ENCODE measurements around the gene ARF1.
"Not testable (repeated sequence)": the region's sequence is repeated elsewhere in the genome, so short reads cannot be mapped to it uniquely, and the experiment has no call there.

The ARF1 gene

DNA sequence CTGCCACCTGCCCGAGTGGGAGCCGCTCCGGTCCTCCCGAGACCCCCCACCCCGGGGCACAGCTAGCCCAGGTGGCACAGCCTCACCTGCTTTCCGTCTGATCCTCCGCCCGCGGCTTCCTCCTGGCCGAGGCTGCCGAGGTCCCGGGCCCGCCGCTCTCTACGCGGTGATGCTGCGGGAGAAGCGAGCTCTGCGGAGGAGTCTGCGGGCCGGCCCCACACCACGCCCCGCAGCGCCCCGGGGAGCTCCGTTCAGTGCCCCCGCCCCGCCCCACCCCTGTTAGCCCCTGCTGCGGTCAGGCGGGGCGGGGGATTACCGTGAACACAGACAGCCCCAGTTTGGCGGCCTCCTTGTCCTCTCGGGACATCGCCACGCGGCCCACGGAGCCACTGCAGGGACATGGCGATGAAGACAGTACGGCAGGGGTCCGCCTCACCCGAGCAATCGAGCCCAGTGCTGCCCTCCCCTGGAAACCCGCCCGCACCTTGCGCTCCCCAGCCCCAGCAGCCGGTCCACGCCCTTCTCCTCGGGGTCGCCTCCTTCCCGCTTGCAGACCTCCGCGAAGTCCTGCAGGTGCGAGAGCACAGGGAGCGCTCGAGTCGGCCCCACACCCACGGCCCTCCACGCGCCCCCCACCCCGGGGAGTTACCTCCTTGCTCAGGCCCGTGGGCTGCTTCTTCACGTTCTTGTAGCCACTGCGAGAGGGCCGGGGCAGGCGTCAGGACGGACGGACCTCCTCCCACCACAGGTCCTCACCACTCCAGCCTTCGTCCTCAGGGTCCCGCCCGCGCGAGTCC, 19.7 kb downstream of the ARF1 start:
- DNase-seq (ENCODE audit: low read depth in 2 of 2, low spot score in 1 of 2) = no peak

GRCh38 chr1:228102791-228103620, 20.5 kb downstream of the ARF1 start, which contains the start of gene C1orf35:
C1orf35 (minus strand) TSS chr1:228103325; CDS start chr1:228103227, 98 bp downstream.
- DNase-seq (ENCODE audit: low read depth in 2 of 2, low spot score in 1 of 2) = peak; percentile 87

DNA sequence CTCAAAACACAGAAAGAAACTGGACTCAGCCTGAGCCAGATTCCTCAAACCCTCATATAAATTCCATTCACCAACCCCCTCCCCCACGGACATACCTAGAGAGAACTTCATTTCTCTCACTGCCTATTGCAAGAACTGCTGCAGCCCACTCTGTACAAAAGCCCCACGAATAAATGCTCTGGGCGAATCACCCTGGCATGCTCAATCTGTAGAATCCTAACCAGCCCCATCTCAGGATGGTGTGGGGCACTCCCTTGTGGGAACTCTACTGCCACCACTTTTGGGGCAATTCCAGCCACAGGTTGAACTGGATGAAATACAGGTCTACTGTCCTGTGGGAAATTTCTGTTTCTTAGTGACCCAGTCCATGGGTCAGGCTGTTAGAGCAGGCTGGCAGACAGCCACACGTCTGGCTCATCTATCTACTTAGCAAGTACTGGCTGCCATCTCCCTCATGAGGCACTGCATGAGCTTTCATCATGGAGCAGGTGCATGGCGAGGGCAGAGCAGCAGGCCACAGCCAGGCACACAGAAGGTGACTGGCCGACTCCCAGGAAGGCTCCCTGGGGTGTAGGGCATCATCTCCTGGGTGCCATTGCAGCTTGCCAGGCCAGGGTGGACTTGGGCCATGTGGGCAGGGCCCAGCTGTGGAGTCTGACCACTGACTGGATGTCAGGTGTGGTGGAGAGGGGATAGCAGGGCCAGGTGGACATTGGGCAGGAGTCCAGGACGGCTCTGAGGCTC, 22.2 kb downstream of the ARF1 start:
- DNase-seq (ENCODE audit: low read depth in 2 of 2, low spot score in 1 of 2) = no peak

- DNase-seq (ENCODE audit: low read depth in 2 of 2, low spot score in 1 of 2) = no peak
Measured at GRCh38 chr1:228105270-228105995, 22.9 kb downstream of the ARF1 start.

GRCh38 chr1:228105996-228106799, 23.7 kb downstream of the ARF1 start:
- no peak for DNase-seq (ENCODE audit: low read depth in 2 of 2, low spot score in 1 of 2)

DNA sequence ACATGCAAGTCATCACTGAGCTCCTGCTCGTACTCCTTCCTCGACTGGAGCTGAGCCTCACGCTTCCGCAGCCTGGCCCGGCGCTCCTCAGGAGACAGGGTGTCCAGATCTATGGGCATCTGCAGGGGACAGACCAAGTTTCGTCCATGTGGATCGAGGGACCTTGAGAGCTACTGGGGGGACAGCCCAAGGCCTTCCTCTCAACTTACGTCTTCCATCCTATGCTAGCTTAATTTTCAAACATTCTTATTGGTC, 24.2 kb downstream of the ARF1 start:
- no peak for DNase-seq (ENCODE audit: low read depth in 2 of 2, low spot score in 1 of 2)

DNA sequence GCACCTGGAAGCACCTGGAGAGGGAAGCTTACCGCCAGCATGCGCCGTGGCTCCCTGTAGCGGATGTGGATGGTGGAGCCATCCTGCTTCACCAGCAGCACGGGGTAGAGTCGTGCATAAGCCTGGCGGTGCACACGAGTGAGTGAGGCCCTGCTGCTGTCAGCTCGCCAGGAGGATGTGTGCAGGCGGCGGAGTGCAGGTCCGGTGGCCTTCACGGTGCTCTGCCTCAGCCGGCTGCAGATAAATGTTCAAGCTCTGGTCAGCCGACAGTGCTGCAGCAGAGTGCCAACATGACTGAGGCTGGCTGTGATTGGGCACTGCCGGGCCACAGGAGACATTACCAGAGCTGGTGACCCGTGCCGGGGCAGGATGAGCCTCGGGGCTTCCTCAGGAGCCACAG, 25.1 kb downstream of the ARF1 start:
- no peak for DNase-seq (ENCODE audit: low read depth in 2 of 2, low spot score in 1 of 2)

DNA sequence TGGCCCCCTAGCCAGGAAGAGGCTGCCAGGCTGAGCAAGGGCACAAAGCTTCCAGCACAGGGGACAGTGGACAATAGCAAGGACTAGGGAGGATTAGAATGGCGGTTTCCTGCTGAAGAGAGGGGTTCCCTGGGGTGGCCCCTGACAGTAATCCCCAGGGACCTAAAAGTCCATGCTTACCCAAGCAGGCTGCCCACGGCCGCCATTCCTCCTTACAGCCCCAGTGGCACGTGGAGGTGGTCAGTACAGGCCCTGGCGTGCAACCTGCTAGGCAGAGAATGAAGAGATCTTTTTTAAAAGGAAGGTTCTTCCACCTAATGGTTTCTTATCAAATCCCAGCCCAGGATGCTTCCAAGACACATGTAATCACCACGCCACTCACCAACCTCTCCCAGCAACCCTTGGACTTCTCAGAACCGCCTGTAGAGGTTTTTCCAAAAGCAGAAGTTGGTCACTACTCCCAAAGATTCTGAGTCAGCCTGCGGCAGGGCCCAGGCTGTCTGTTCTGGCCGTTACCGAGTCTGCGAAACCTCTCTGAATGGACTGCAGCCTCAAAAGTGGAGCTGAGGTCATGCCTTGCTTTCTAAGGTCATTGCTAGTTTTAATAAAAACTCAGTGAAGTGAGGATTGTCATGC, 25.7 kb downstream of the ARF1 start:
- no peak for DNase-seq (ENCODE audit: low read depth in 2 of 2, low spot score in 1 of 2)

GRCh38 chr1:228108742-228109072, 26.2 kb downstream of the ARF1 start:
- no peak for DNase-seq (ENCODE audit: low read depth in 2 of 2, low spot score in 1 of 2)

DNA sequence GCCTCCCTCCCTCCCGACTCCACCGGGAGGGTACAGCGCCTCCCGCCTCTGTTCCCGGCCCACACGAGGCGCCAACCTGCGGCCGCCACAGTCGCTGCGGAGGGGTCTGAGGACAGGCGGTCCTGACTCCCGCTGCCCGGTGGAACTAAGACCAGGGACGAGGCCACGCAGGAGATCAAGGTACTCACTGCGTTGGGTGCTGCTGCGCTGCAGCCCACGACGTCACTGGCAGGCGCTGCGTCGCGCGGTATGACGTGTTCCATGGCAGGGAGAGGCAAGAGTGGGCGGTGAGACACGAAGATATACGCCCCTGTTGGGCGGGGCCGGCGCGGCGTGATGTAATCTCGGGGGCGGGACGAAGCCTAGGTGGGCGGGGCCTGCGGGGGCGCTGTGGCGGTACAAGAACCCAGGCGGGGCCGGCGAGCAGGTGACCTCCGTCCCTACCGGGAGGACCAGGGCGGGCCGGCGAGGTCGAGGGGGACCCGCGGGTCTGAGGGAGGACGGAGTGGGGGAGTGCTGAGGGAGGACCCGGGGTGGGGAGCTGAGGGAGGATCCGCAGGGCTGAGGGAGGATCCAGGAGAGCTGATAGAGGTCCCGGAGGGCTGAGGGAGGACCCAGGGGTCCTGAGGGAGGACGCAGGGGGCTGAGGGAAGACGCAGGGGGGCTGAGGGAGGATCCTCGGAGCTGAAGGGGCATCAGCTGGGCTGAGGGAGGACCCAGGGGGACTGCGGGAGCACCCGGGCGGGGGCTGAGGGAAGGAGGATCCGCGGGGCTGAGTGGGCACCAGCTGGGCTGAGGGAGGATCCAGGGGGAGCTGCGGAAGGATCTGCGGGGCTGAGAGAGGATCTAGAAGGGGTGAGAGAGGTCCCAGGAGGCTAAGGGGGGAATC, 26.8 kb downstream of the ARF1 start, which contains the start of gene MRPL55:
MRPL55 (minus strand) TSS at position 227 of the 889 bp plus-strand sequence. CDS start 1,039 bp downstream, outside the sequence.
- peak; percentile 97 to 99 for DNase-seq (ENCODE audit: low read depth in 2 of 2, low spot score in 1 of 2)

DNA sequence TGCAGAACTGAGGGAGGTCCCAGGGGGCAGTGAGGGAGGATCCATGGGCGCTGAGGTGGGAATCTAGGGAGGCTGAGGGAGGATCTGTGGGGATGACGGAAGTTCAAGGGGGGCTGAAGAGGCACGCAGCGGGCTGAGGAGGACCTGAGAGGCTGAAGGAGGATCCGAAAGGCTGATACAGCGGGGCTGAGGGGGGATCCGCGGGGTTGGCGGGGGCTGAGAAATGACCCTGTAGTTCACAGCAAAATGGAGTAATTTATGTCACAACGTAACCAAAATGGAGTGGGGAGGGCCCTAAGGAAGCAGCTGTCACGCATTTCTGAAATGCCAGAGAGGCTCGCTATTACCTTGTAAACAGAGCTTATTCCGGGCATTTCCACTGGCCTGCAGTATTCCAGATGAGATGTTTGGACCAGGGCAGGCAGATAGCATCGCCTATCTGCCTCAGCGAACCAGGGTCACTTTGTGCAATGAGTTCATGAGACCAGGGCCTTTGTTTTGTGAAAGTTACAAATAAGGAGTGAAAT, 27.5 kb downstream of the ARF1 start:
- no peak for DNase-seq (ENCODE audit: low read depth in 2 of 2, low spot score in 1 of 2)

GRCh38 chr1:228110556-228110955, 28.0 kb downstream of the ARF1 start:
- no peak for DNase-seq (ENCODE audit: low read depth in 2 of 2, low spot score in 1 of 2)

DNA sequence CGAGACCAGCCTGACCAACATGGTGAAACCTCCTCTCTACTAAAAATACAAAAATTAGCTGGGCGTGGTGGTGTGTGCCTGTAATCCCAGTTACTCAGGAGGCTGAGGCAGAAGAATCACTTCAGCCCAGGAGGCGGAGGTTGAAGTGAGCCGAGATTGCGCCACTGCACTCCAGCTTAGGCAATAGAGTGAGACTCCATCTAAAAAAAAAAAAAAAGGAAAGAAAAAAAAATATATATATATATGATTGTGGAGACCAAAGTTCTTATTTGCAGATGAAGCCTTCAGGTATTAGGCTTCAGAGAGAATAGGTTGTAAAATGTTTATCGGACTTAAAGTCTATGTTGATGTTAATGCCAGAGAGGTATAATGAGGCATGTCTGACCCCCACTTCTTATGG, 28.8 kb downstream of the ARF1 start:
- DNase-seq (ENCODE audit: low read depth in 2 of 2, low spot score in 1 of 2) = not testable (repeated sequence)

GRCh38 chr1:228112167-228112566, 29.7 kb downstream of the ARF1 start:
- no peak for DNase-seq (ENCODE audit: low read depth in 2 of 2, low spot score in 1 of 2)

- no peak for DNase-seq (ENCODE audit: low read depth in 2 of 2, low spot score in 1 of 2)
Measured at GRCh38 chr1:228112617-228113016, 30.1 kb downstream of the ARF1 start.

GRCh38 chr1:228114827-228115226, 32.3 kb downstream of the ARF1 start:
- DNase-seq (ENCODE audit: low read depth in 2 of 2, low spot score in 1 of 2) = no peak

GRCh38 chr1:228117335-228117734, 34.8 kb downstream of the ARF1 start:
- no peak for DNase-seq (ENCODE audit: low read depth in 2 of 2, low spot score in 1 of 2)

GRCh38 chr1:228118040-228118439, 35.5 kb downstream of the ARF1 start:
- DNase-seq (ENCODE audit: low read depth in 2 of 2, low spot score in 1 of 2) = no peak

DNA sequence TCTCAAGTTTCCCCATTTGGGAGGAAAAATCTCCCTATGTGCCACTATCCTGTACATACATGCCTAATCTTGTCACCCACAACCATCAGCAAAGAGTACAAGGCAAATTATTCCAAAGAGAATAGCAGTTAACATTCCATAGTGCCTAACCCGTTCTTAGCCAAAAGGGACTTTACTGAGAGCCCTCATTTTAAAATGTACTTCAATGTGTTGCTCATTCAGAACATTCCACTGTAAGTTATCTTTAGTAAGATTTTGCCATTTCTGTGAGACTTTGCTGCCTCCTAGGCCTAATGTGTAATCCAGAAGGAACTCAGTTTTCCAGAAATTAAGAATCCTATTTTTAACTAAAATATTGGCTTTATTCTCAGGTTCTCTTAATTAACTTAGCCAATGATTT, 37.8 kb downstream of the ARF1 start:
- no peak for DNase-seq (ENCODE audit: low read depth in 2 of 2, low spot score in 1 of 2)
